Brain microvascular endothelial cell (primary cell): ENCODE results near the gene PLAGL2.

Experiments used
- DNase-seq: peaks from one replicate; pipeline ENCODE4 v3.0.0-alpha.2; 2020
- H3K27ac ChIP-seq: fragments of 250-450 bp; sonication (Bioruptor Pico); 2 replicates; pipeline ENCODE4 v1.5.1; 2020; ENCODE audit warnings: mild to moderate bottlenecking, moderate library complexity
- H3K27me3 ChIP-seq: fragments of 250-450 bp; sonication (Bioruptor Pico); replicated peaks from 2 replicates; pipeline ENCODE4 v1.5.1; 2020; ENCODE audit warnings: mild to moderate bottlenecking
- H3K36me3 ChIP-seq: fragments of 250-450 bp; sonication (Bioruptor Pico); replicated peaks from 2 replicates; pipeline ENCODE4 v1.5.1; 2020; ENCODE audit warnings: mild to moderate bottlenecking
- H3K4me3 ChIP-seq: 2 replicates; pipeline ENCODE4 v1.5.1; 2011; ENCODE audit warnings: low read depth, mild to moderate bottlenecking, control low read depth, low read length, moderate library complexity
- in situ Hi-C: cut with HindIII; loops from 2 replicates; pipeline ENCODE4 v1.10.0; 2017; ENCODE audit warnings: low sequenced_read_pairs, low pct_ligation_motif_present
- TF ChIP-seq, protein P1 (sequence below): IDR thresholded peaks from 2 replicates; pipeline ENCODE4 v1.5.1; 2011; ENCODE audit warnings: low read depth, mild to moderate bottlenecking, moderate library complexity, low read length, control low read depth, inconsistent platforms; ENCODE audit errors: missing control alignments

Gene PLAGL2

DNA sequence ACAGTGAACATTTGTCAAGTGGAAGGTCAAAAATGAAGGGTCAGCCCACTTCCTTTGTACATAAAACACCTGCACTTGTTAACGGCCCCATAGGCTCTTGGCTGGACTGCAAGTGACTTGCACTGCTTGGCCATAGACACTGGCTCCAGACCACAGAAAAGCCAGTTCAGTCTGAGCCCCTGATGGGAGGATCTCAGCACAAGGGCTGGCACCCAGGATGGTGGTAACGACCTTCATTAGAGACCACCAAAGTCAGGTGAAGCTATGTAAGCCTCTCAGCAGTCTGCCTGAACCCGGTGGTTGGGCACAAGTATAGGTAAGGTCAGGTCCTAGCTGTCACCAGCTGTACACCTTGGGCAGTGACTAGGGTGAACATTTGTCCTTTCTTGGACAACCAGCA, 16.1 kb downstream of the PLAGL2 start:
- no peak overlapping the region for H3K27ac ChIP-seq
- in situ Hi-C loops: no loop called here
- TF ChIP-seq, protein P1, sequence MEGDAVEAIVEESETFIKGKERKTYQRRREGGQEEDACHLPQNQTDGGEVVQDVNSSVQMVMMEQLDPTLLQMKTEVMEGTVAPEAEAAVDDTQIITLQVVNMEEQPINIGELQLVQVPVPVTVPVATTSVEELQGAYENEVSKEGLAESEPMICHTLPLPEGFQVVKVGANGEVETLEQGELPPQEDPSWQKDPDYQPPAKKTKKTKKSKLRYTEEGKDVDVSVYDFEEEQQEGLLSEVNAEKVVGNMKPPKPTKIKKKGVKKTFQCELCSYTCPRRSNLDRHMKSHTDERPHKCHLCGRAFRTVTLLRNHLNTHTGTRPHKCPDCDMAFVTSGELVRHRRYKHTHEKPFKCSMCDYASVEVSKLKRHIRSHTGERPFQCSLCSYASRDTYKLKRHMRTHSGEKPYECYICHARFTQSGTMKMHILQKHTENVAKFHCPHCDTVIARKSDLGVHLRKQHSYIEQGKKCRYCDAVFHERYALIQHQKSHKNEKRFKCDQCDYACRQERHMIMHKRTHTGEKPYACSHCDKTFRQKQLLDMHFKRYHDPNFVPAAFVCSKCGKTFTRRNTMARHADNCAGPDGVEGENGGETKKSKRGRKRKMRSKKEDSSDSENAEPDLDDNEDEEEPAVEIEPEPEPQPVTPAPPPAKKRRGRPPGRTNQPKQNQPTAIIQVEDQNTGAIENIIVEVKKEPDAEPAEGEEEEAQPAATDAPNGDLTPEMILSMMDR: no peak
- peaks cover 12% of the 10 kb centered on the region for H3K36me3 ChIP-seq
- DNase-seq: no peak
- no peaks in the 10 kb centered on the region for H3K27me3 ChIP-seq
- H3K4me3 ChIP-seq: no peak overlapping the region

DNA sequence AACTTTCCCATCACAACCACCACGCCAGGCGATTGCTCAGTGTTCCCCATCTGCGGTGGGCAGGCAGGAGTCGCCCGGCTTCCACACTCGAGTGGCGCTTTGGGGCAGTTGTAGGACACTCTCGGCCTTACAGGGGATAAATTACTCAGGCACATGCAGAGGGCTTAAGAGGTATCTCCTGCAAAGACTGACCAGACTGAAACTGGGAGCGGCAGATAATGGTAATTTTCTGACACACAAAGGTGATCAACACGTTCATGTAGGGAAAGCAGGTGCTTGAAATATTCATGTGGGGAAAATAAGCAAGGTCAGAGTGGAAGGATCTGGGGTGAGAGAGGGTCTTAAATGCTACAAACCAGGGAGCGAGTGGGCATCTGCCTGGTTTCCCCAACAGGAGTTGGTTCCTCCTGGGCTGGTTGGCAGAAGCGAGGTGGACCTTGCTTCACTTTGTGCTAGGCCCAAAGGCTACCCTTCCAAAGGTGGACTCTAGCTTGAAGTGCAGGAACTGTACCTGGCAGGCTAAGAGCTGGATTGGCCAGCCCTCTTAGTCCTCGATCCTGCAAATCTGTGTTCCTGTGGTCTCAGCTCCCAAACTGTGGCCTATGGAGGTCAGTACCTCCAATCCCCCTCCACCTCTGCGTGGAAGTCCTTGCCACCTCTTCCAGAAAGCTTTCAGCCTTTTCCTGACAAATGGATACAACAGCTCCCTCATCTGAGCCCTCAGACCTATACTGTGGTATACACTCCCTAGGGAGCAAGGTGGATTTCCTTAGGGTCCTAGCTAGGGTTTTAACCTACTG, 16.7 kb downstream of the PLAGL2 start:
- TF ChIP-seq, protein P1: no peak
- peaks cover 8% of the 10 kb centered on the region for H3K36me3 ChIP-seq
- DNase-seq: no peak
- H3K27ac ChIP-seq: no peak overlapping the region
- peak overlapping the region; percentile 65 for H3K4me3 ChIP-seq
- in situ Hi-C loops: no loop called here
- H3K27me3 ChIP-seq: no peaks in the 10 kb centered on the region

DNA sequence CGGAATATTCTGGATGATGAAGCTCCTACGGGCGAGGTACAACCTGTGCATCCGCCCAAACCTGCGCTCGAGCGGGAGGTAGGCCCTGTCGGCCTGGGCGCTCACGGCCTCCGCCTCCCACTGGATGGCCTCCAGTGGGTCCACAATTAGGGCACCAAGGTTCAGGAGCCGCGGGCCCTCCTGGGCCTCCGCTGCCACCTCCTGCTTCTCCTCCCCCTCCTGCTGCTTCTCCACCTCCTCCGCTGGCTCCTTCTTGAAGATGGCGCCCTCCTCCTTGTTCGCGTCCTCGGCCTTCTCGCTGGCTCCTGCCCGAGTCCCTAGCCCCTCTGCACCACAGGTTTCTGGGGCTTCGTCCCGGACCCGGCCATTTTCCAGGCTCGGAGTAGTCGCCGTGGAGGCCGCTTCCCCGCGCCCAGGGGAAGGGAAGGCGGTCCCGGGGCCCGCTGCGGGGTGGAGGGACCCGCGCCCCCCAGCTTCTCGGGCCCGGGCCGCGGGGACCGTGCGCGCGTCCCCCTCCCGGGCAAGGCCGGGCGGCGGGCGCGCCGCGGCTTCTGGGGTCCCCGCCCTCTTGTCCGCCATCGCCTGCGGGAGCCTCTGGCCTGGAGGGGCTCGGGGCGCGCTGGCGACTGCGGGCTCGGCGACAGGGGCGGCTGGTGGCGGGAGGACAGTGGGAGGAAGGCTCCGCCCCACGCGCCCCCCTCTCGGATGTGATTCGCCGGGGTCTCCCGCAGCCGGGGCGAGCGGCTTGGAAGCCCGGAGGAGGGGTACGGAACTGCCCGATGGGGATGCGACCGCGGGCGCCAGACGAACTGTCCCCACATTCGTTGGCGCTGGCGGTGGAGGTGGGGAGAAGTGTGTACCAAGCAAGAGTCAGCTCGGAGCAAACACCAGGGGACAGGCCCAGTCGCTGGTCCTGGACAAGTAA, 17.6 kb downstream of the PLAGL2 start:
- TF ChIP-seq, protein P1: no peak
- Histone ChIP-seq H3K36me3 (peaks cover under 1% of the 10 kb centered on the region), H3K4me3 (peak overlapping the region; percentile 65), H3K27me3 (no peaks in the 10 kb centered on the region), H3K27ac (no peak overlapping the region)
- in situ Hi-C loops: no loop called here
- no peak for DNase-seq

DNA sequence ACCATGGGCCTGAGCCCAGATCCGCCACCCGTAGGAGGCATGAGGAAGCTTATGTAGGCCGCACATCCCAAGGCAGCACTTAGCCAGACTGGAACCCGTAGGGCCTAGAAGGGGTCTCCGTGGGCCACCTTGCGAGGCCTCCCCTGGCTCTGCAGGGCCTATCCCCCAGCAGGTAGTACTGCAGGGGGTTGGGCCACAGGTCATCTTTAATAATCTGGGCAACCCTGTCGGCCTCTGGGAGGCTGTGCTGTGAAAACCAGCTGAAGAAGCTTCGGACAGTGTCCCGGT, 18.5 kb downstream of the PLAGL2 start:
- H3K27ac ChIP-seq: no peak overlapping the region
- H3K4me3 ChIP-seq: no peak overlapping the region
- no peaks in the 10 kb centered on the region for H3K36me3 ChIP-seq
- no peaks in the 10 kb centered on the region for H3K27me3 ChIP-seq
- no peak for DNase-seq
- in situ Hi-C loops: no loop called here
- TF ChIP-seq, protein P1: no peak

DNA sequence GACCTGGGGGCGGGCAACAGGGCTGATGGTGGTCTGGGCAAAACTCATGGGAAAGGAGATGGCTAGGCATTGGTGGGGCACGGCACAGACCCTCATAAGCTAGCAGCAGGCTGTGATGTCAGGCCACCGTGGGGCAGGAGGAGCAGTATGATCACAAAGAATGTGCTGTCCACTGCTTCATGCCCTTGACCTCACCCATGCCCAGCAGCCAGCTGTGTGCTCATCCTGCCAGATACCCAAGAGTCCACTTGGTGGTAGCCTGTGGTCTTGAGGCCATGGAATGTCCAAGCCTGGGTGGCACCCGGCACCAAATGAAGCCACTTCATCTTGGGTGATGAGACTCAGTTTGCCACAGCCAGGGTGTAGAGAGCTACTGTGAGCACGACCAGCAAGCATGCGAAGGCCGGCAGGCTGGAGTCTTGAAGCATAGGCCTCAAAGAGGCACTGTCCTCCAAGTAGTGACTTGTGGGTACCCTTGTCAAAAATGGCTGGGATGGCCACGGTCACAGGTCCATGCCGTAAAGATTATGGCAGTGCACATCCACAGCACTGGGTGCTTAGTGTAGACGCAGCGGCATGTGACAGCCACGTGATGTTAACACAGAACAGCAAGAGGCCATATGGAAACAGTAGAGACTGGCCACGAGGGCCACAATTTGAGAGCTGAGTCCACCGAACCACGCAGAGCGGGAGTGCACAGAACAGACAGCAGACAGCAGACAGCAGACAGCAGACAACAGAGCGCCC, 19.0 kb downstream of the PLAGL2 start:
- Histone ChIP-seq H3K27me3 (no peaks in the 10 kb centered on the region), H3K27ac (no peak overlapping the region), H3K4me3 (no peak overlapping the region), H3K36me3 (no peaks in the 10 kb centered on the region)
- in situ Hi-C loops: no loop called here
- no peak for DNase-seq
- TF ChIP-seq, protein P1: no peak
